ENCODE results near the gene SEC61A2. TPM values are rescaled to one million over a fixed set of nuclear protein-coding genes. Genes with fewer than 3 reads are reported as not detected.

SEC61A2 gene
- total and polyA plus RNA-seq, 2 experiments from 2014 or later: 8.7 to 17.6 TPM

GRCh38 chr10:12180221-12180974 is 50.9 kb downstream of the SEC61A2 start:
- Histone ChIP-seq H3F3A (replicated peaks; ENCODE audit: low read depth) (no peaks in the 10 kb centered on the region), H3K27me3 (ENCODE audit: insufficient read depth) (no peaks in the 10 kb centered on the region), H2AFZ (no peak overlapping the region), H3K9me2 (ENCODE audit: insufficient read depth) (no peaks in the 10 kb centered on the region), H3K27ac (ENCODE audit: low read depth) (peak overlapping the region; percentile 24), H4K20me1 (replicated peaks; ENCODE audit: insufficient read depth) (peaks cover 3% of the 10 kb centered on the region), H3K4me2 (peak overlapping the region; percentile 10; the same call in 1 of the 2 replicates), H3K36me3 (ENCODE audit: insufficient read depth) (peaks cover 40% of the 10 kb centered on the region), H3K4me3 (no peak overlapping the region), H3K4me1 (ENCODE audit: insufficient read depth) (peaks cover 17% of the 10 kb centered on the region), H3K79me2 (replicated peaks; ENCODE audit: insufficient read depth) (no peaks in the 10 kb centered on the region)
- peaks cover 2% of the 10 kb centered on the region for H3K27me3 Mint-ChIP-seq (ENCODE audit: insufficient read depth, low read depth, poor library complexity)
- ATAC-seq: peak; percentile 90
- peak overlapping the region; percentile 36 for H3K4me3 Mint-ChIP-seq
- H3K9me3 Mint-ChIP-seq: no peaks in the 10 kb centered on the region
- H3K4me1 Mint-ChIP-seq: peaks cover 21% of the 10 kb centered on the region
- TF ChIP-seq REST (IDR thresholded peaks at IDR 0.05; ENCODE audit: unreplicated experiment) (no peak), ZNF462 (CRISPR knock-in tag; IDR thresholded peaks at IDR 0.05) (no peak), ZNF114 (CRISPR knock-in tag; IDR thresholded peaks at IDR 0.05) (no peak), EZH2 (IDR thresholded peaks at IDR 0.05; ENCODE audit: low read depth, unreplicated experiment) (no peak), CTCF (conservative IDR thresholded peaks at IDR 0.05; ENCODE audit: low read depth in 2 of 2) (no peak), CREB1 (CRISPR knock-in tag; IDR thresholded peaks at IDR 0.05; ENCODE audit: low read depth) (no peak), JUNB (IDR thresholded peaks at IDR 0.05; ENCODE audit: unreplicated experiment) (no peak), ZNF331 (CRISPR knock-in tag; IDR thresholded peaks at IDR 0.05; ENCODE audit: low read depth) (no peak), ETS1 (IDR thresholded peaks at IDR 0.05) (no peak), NANOG (IDR thresholded peaks at IDR 0.05; ENCODE audit: borderline replicate concordance) (no peak), EZH2phosphoT487 (IDR thresholded peaks at IDR 0.05; ENCODE audit: unreplicated experiment) (no peak), STAT1 (IDR thresholded peaks at IDR 0.05; ENCODE audit: unreplicated experiment) (no peak)
- DNase-seq (ENCODE audit: low spot score): peak; percentile 69
- H3K27ac Mint-ChIP-seq: peak overlapping the region; percentile 92
- H3K36me3 Mint-ChIP-seq (ENCODE audit: low read depth): peaks cover 47% of the 10 kb centered on the region

All from GM23338 (cell line).